LNCaP clone FGC (cell line): ENCODE measurements around the gene SAMD11.

Source experiments
- DNase-seq: peaks from one replicate; pipeline ENCODE4 v3.0.0-alpha.2; 2011; ENCODE audit warnings: low read depth
- H3K4me3 ChIP-seq: 2 replicates; pipeline ENCODE4 v1.5.1; 2011; ENCODE audit warnings: mild to moderate bottlenecking, low read depth, low read length, control low read depth
- CTCF ChIP-seq: IDR thresholded peaks from 2 replicates; pipeline ENCODE4 v1.5.1; 2012; ENCODE audit warnings: mild to moderate bottlenecking; ENCODE audit not compliant: control insufficient read depth, insufficient read depth; ENCODE audit errors: extremely low read depth

The SAMD11 gene

DNA sequence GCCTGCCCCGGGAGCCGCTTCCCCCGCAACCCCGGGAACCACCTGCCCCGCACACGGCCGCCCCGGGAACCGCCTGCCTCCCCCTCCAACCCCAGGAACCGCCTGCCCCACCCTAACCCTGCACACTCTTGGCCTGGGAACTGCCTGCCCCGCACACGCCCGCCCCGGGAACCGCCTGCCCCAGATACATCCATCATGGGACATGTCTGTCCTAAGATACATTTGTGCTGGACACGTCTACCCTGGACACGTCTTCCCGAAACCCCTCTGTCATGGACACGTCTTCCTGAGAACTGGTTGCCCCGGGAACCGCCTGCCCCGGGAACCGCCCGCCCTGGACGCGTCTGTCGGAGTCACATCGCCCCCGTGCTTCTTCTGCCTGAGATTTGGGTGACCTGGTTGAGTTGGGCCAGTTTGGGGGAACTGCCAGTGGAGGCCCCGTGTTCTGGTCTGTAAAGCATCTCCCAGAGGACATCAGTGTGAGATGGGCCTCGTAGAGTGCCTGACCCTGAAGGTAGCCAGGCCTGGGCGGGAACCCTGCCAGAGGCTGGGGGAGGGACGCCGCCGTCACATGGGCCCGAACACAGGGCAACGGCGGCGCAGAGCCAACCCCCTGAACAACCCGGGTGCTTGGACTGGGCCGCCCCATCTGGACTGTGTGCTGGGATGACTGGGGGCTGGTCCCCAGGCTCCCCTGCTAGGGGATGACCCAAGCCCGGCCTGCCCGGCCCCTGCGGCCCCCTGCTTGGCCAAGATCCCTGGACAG, 54.5 kb downstream of the SAMD11 start:
- TF ChIP-seq CTCF = no peak
- DNase-seq = no peak
- no peak overlapping the region for H3K4me3 ChIP-seq

- no peak for TF ChIP-seq CTCF
- DNase-seq = no peak
These were observed 55.4 kb downstream of the SAMD11 start for GRCh38 chr1:978835-979743.

DNA sequence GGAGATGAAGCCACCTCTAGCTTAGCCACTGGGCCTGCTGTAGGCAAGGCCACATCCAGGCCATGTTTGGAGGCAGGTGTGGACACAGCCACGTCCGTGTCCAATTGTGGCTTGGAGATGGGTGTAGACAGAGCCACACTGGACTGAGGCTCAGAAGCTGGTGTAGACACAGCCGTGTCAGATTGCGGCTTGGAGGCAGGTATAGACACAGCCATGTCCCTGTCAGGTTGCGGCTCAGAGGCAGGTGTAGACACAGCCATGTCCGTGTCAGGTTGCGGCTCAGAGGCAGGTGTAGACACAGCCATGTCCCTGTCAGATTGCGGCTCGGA, 56.0 kb downstream of the SAMD11 start:
- no peak overlapping the region for H3K4me3 ChIP-seq
- no peak for DNase-seq
- no peak for TF ChIP-seq CTCF

More at GRCh38 chr1:978835-979743, 55.4 kb downstream of the SAMD11 start:
- H3K4me3 ChIP-seq = no peak overlapping the region

GRCh38 chr1:980137-980571, 56.4 kb downstream of the SAMD11 start:
- H3K4me3 ChIP-seq = no peak overlapping the region
- no peak for DNase-seq
- no peak for TF ChIP-seq CTCF

GRCh38 chr1:980602-981395, 57.1 kb downstream of the SAMD11 start:
- no peak for DNase-seq
- H3K4me3 ChIP-seq = no peak overlapping the region
- TF ChIP-seq CTCF = no peak

- TF ChIP-seq CTCF = no peak
- no peak overlapping the region for H3K4me3 ChIP-seq
- no peak for DNase-seq
These were observed 57.8 kb downstream of the SAMD11 start for GRCh38 chr1:981491-981954.
